Epithelial cell of proximal tubule (primary cell): Measurements from ENCODE around the gene PELI1. TPM values are rescaled to one million over a fixed set of nuclear protein-coding genes. Genes with fewer than 3 reads are reported as not detected.

Experiments used
- DNase-seq: peaks from one replicate; pipeline ENCODE4 v3.0.0-alpha.2; 2011; ENCODE audit warnings: low read depth
- H3K4me3 ChIP-seq: 2 replicates; pipeline ENCODE4 v1.5.1; 2011; ENCODE audit warnings: low read depth, mild to moderate bottlenecking, low read length
- total RNA-seq: library from RNA; depleted of rRNA; stranded (reverse); fragments of >200 nt; gene quantifications from 2 replicates; pipeline ENCODE4 v1.2.3, GENCODE V29; 2015
- TF ChIP-seq, protein P1 (sequence below): conservative IDR thresholded peaks from 2 replicates; pipeline ENCODE4 v1.5.1; 2012; ENCODE audit warnings: low read depth, mild to moderate bottlenecking, low read length

Gene PELI1
- total RNA-seq, 1 donor from 2014 or later = 8.2 TPM

DNA sequence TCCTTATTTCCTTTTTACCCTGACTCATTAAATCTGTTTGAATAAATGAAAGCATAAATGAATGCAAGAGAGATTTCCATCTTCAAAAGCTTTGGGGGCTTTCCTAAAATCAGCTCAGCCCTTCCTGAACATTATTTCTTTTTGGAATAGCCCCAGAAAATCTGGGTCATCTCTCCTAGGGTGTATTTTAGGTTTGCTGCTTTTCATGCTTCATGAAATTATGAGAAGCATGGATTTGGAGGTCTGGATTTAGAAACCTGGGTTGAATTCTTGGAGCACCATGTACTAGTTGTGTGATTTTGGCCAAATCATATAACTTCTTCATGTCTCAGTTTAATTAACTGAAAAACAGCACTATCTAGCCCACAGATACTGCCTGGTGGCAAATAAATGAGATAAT lies 24.0 kb upstream of the PELI1 start:
- no peak overlapping the region for H3K4me3 ChIP-seq
- no peak for DNase-seq
- TF ChIP-seq, protein P1, sequence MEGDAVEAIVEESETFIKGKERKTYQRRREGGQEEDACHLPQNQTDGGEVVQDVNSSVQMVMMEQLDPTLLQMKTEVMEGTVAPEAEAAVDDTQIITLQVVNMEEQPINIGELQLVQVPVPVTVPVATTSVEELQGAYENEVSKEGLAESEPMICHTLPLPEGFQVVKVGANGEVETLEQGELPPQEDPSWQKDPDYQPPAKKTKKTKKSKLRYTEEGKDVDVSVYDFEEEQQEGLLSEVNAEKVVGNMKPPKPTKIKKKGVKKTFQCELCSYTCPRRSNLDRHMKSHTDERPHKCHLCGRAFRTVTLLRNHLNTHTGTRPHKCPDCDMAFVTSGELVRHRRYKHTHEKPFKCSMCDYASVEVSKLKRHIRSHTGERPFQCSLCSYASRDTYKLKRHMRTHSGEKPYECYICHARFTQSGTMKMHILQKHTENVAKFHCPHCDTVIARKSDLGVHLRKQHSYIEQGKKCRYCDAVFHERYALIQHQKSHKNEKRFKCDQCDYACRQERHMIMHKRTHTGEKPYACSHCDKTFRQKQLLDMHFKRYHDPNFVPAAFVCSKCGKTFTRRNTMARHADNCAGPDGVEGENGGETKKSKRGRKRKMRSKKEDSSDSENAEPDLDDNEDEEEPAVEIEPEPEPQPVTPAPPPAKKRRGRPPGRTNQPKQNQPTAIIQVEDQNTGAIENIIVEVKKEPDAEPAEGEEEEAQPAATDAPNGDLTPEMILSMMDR = no peak

DNA sequence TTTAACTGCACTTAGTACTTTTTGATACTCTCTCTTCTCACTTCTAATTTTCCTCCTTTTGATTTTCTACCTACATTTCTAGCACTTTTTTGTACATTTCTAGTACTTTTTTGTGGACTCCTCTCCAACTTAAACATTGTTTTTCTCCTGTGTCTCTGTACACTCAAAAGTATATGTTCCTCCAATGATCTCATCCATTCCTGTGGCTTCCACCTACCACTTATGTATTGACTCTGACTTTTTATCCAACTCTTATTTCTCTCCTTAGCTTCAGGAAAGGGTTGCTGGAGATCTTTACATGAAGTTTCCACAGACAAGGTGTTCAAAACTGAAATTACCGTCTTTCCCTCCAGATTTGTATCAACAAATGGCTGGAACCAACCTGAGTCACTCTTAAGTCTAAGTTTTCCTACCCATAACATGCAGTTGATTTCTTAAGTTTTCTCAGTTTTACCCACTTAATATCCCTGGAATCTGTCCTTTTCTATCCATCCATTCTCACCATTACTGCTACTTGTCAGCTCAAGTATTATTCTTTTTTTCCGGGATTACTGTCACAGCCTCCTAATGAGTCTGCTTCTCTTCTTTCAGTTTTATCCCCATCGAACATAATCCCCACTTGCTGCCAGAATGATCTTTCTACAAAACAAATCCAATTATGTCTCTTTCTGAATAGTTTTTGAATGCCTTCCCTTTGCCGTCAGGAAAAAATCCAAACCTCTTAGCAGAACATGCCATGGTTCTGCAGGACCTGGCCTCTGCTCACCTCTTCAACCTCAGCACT lies 22.6 kb upstream of the PELI1 start:
- no peak for DNase-seq
- TF ChIP-seq, protein P1 = no peak
- no peak overlapping the region for H3K4me3 ChIP-seq

- TF ChIP-seq, protein P1 = no peak
- no peak for DNase-seq
These were observed 22.0 kb upstream of the PELI1 start for GRCh38 chr2:64166212-64166611.

GRCh38 chr2:64165706-64166105 lies 21.5 kb upstream of the PELI1 start:
- DNase-seq = no peak

More at GRCh38 chr2:64166212-64166611, 22.0 kb upstream of the PELI1 start:
- H3K4me3 ChIP-seq = no peak overlapping the region

GRCh38 chr2:64164629-64165028 lies 20.4 kb upstream of the PELI1 start:
- TF ChIP-seq, protein P1 = no peak
- no peak overlapping the region for H3K4me3 ChIP-seq
- no peak for DNase-seq

More at GRCh38 chr2:64165706-64166105, 21.5 kb upstream of the PELI1 start:
- TF ChIP-seq, protein P1 = no peak
- no peak overlapping the region for H3K4me3 ChIP-seq

DNA sequence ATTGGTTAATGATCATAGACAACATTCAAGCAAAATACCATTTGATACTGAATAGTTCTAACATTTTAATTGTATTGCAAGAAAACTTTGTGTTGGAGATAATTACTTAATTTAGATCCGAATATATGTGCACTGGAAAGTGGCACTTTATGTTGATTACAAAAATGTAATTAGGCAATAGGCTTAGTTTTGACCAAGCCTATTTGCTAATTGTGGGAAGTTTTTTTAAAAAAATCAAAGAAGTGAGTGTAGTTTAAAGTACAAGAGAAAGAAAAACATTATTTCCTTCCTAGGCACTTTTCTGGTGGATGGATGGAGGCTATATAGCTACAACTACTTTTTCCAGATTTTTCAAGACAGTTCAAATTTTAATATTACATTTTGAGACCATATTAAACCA lies 18.3 kb upstream of the PELI1 start:
- TF ChIP-seq, protein P1 = no peak
- H3K4me3 ChIP-seq = no peak overlapping the region

DNA sequence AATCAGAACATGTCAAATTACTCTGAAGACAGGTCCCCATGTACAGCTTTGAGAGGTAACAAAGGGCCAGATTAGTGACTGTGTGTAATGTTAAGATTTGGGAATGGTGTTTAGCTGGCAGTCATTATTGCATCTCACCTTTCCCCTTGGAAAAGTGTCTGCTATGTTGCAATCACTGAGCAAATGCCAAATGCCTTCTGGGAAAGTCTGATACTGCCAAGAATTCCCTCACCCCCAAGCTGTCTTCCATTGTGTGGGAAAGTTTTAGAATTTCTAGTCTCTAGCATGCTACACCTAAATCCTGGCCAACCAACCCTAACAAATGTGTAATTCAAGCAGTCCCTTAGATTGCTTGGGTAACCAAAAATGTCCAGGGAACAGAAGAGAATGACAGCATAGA lies 13.6 kb upstream of the PELI1 start:
- H3K4me3 ChIP-seq = no peak overlapping the region
- DNase-seq = peak; percentile 92
- TF ChIP-seq, protein P1 = no peak

More for the DNA sequence above, 18.3 kb upstream of the PELI1 start:
- DNase-seq = no peak
